ENCODE measurements around the gene PPP2R5C.

PPP2R5C gene

GRCh38 chr14:101808020-101808641, 46.6 kb downstream of the PPP2R5C start:
- Mint-ChIP-seq H3K27ac (ENCODE audit: low read depth) (peak overlapping the region; percentile 64), H3K9me3 (no peaks in the 10 kb centered on the region), H3K4me3 (no peak overlapping the region), H3K27me3 (no peaks in the 10 kb centered on the region), H3K4me1 (peaks cover 37% of the 10 kb centered on the region), H3K36me3 (ENCODE audit: insufficient read depth) (peaks cover 34% of the 10 kb centered on the region)
- ATAC-seq (replicated peaks; ENCODE audit: extremely low read depth, poor library complexity, severe bottlenecking) = no peak
- no peak for DNase-seq (ENCODE audit: low spot score in 2 of 2)

GRCh38 chr14:101808894-101809670, 47.6 kb downstream of the PPP2R5C start:
- peaks cover 45% of the 10 kb centered on the region for H3K4me1 Mint-ChIP-seq
- H3K36me3 Mint-ChIP-seq (ENCODE audit: insufficient read depth) = peaks cover 33% of the 10 kb centered on the region
- H3K27me3 Mint-ChIP-seq = no peaks in the 10 kb centered on the region
- DNase-seq (ENCODE audit: low spot score in 2 of 2) (no peak), ATAC-seq (replicated peaks; ENCODE audit: extremely low read depth, poor library complexity, severe bottlenecking) (no peak)
- H3K4me3 Mint-ChIP-seq = peak overlapping the region; percentile 88
- H3K27ac Mint-ChIP-seq (ENCODE audit: low read depth) = peak overlapping the region; percentile 98
- no peaks in the 10 kb centered on the region for H3K9me3 Mint-ChIP-seq

DNA sequence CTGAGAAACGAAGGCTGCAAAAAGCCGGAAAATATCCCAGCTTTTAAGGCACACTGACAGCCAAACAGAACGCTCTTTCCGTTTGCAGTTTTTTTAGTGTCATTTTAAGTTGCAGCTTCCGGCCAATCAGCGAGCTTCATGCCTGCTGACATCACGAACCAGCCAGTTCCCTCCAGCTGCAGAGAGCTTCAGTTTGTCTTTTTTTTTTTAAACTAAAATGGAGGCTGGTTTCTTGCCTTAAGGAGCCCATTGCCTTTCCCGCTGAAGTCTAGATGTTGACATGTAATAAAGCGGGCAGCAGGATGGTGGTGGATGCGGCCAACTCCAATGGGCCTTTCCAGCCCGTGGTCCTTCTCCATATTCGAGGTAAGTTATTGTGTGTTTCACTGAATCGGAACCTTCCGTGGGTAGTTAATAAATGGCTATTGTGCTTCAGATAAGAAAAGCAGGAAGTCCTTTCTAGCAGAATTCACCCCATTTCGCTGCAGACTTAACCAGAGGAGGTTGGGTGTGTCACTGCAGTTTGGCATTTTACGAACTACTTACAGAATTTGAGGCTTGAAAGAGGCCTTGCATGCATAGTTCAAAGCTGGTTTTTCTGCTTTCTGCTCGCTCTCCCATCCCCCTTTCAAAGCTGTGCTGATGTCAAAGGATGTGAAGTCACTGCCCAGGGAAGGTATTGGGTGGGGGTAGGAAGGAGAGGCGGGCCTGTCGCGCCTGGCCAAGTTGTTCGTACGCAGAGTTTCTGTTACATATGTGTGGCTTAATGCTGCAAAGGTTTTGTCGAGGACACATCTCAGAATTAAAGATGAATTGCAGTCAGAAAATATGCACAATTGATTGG, 48.4 kb downstream of the PPP2R5C start:
- Mint-ChIP-seq H3K4me3 (peak overlapping the region; percentile 88), H3K27ac (ENCODE audit: low read depth) (peak overlapping the region; percentile 98), H3K9me3 (no peaks in the 10 kb centered on the region), H3K27me3 (no peaks in the 10 kb centered on the region), H3K36me3 (ENCODE audit: insufficient read depth) (peaks cover 32% of the 10 kb centered on the region), H3K4me1 (peaks cover 54% of the 10 kb centered on the region)
- peak; percentile 90 for ATAC-seq (replicated peaks; ENCODE audit: extremely low read depth, poor library complexity, severe bottlenecking)
- peak; percentile 66 to 92 for DNase-seq (ENCODE audit: low spot score in 2 of 2)

DNA sequence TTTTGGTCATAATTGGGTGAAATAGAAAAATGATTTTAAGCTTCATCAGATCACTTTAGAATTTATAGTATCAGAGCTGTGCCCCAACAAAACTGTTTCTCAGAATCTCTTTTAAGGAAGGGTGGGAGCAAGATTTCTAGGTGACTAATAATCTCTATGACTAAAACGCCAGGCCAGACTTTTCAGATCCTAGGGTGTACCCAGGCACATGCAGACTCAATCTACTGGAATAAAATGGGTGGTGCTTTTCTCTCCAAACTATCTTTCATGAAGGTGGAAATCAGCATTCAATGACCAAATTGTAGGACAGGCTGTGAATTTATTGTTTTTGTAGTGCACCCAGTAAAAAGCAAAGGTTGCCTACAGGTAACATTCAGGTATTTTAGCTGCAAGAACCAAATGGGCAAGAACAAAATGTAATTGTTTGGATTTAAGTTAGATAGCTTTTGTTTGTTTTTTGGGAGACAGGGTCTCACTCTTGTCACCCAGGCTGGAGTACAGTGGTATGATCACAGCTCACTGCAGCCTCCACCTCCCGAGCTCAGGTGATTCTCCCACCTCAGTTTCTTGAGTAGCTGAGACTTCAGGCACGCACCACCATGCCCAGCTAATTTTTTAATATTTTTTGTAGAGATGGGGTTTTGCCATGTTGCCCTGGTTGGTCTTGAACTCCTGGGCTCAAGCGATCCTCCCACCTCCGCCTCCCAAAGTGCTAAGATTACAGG, 49.5 kb downstream of the PPP2R5C start:
- H3K36me3 Mint-ChIP-seq (ENCODE audit: insufficient read depth) = peaks cover 39% of the 10 kb centered on the region

GRCh38 chr14:101812071-101812470, 50.6 kb downstream of the PPP2R5C start:
- Mint-ChIP-seq H3K4me3 (peak overlapping the region; percentile 88), H3K4me1 (peaks cover 73% of the 10 kb centered on the region), H3K27ac (ENCODE audit: low read depth) (peak overlapping the region; percentile 98), H3K36me3 (ENCODE audit: insufficient read depth) (peaks cover 45% of the 10 kb centered on the region), H3K9me3 (no peaks in the 10 kb centered on the region), H3K27me3 (no peaks in the 10 kb centered on the region)
- DNase-seq (ENCODE audit: low spot score in 2 of 2) = peak in 1 of 2 donors; percentile 30
- no peak for ATAC-seq (replicated peaks; ENCODE audit: extremely low read depth, poor library complexity, severe bottlenecking)

More for the DNA sequence above, 49.5 kb downstream of the PPP2R5C start:
- peak overlapping the region; percentile 88 for H3K4me3 Mint-ChIP-seq
- H3K27ac Mint-ChIP-seq (ENCODE audit: low read depth) = peak overlapping the region; percentile 98
- ATAC-seq (replicated peaks; ENCODE audit: extremely low read depth, poor library complexity, severe bottlenecking) (no peak), DNase-seq (ENCODE audit: low spot score in 2 of 2) (no peak)
- no peaks in the 10 kb centered on the region for H3K27me3 Mint-ChIP-seq
- peaks cover 65% of the 10 kb centered on the region for H3K4me1 Mint-ChIP-seq
- H3K9me3 Mint-ChIP-seq = no peaks in the 10 kb centered on the region

- Mint-ChIP-seq H3K36me3 (ENCODE audit: insufficient read depth) (peaks cover 51% of the 10 kb centered on the region), H3K4me1 (peaks cover 79% of the 10 kb centered on the region), H3K4me3 (peak overlapping the region; percentile 88), H3K27ac (ENCODE audit: low read depth) (peak overlapping the region; percentile 98), H3K9me3 (no peaks in the 10 kb centered on the region), H3K27me3 (no peaks in the 10 kb centered on the region)
- ATAC-seq (replicated peaks; ENCODE audit: extremely low read depth, poor library complexity, severe bottlenecking) = no peak
- no peak for DNase-seq (ENCODE audit: low spot score in 2 of 2)
These were observed 51.8 kb downstream of the PPP2R5C start for GRCh38 chr14:101813171-101813759.

GRCh38 chr14:101813833-101814232, 52.3 kb downstream of the PPP2R5C start:
- Mint-ChIP-seq H3K4me3 (peak overlapping the region; percentile 88), H3K27ac (ENCODE audit: low read depth) (peak overlapping the region; percentile 98), H3K36me3 (ENCODE audit: insufficient read depth) (peaks cover 57% of the 10 kb centered on the region), H3K9me3 (no peaks in the 10 kb centered on the region), H3K4me1 (peaks cover 79% of the 10 kb centered on the region), H3K27me3 (no peaks in the 10 kb centered on the region)
- no peak for ATAC-seq (replicated peaks; ENCODE audit: extremely low read depth, poor library complexity, severe bottlenecking)
- DNase-seq (ENCODE audit: low spot score in 2 of 2) = no peak

- ATAC-seq (replicated peaks; ENCODE audit: extremely low read depth, poor library complexity, severe bottlenecking) (no peak), DNase-seq (ENCODE audit: low spot score in 2 of 2) (no peak)
- no peaks in the 10 kb centered on the region for H3K27me3 Mint-ChIP-seq
- no peaks in the 10 kb centered on the region for H3K9me3 Mint-ChIP-seq
- H3K4me1 Mint-ChIP-seq = peaks cover 80% of the 10 kb centered on the region
- peak overlapping the region; percentile 88 for H3K4me3 Mint-ChIP-seq
- H3K36me3 Mint-ChIP-seq (ENCODE audit: insufficient read depth) = peaks cover 61% of the 10 kb centered on the region
- peak overlapping the region; percentile 98 for H3K27ac Mint-ChIP-seq (ENCODE audit: low read depth)
These were observed 53.4 kb downstream of the PPP2R5C start for GRCh38 chr14:101814934-101815333.

- Mint-ChIP-seq H3K4me1 (peaks cover 77% of the 10 kb centered on the region), H3K27me3 (no peaks in the 10 kb centered on the region), H3K4me3 (peak overlapping the region; percentile 88), H3K36me3 (ENCODE audit: insufficient read depth) (peaks cover 58% of the 10 kb centered on the region), H3K27ac (ENCODE audit: low read depth) (peak overlapping the region; percentile 98), H3K9me3 (no peaks in the 10 kb centered on the region)
- ATAC-seq (replicated peaks; ENCODE audit: extremely low read depth, poor library complexity, severe bottlenecking) (peak; percentile 29), DNase-seq (ENCODE audit: low spot score in 2 of 2) (peak in 1 of 2 donors; percentile 66)
These were observed 54.5 kb downstream of the PPP2R5C start for GRCh38 chr14:101815994-101816393.

DNA sequence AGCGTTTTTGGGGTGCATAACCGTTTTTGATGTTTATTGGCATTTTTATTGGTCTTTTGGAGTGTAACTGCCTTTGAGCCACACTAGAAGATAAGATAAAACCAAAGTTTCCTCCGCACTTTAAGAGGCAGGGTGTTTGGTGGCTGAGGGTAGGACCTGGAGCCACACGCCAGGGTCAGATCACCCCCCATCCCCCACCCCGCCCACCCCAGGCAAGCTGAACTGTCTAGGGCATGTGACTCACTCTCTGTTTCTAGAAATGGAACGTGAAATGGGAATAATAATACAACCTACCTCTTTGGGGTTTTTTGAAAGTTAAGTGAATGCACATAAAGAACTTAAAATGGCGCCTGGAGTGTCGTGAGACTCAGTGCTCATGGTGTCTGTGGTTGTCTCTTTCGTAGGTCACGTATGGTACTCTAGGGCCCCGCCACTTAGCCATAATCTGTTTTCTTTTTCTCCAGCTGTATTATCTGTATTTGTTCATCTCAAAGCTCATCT, 56.0 kb downstream of the PPP2R5C start:
- H3K4me3 Mint-ChIP-seq = peak overlapping the region; percentile 81
- peaks cover 59% of the 10 kb centered on the region for H3K36me3 Mint-ChIP-seq (ENCODE audit: insufficient read depth)
- peaks cover 74% of the 10 kb centered on the region for H3K4me1 Mint-ChIP-seq
- H3K27ac Mint-ChIP-seq (ENCODE audit: low read depth) = peak overlapping the region; percentile 98
- no peaks in the 10 kb centered on the region for H3K9me3 Mint-ChIP-seq
- H3K27me3 Mint-ChIP-seq = no peaks in the 10 kb centered on the region
- peak; percentile 16 for ATAC-seq (replicated peaks; ENCODE audit: extremely low read depth, poor library complexity, severe bottlenecking)
- peak in 1 of 2 donors; percentile 50 for DNase-seq (ENCODE audit: low spot score in 2 of 2)

GRCh38 chr14:101819251-101819990, 57.9 kb downstream of the PPP2R5C start:
- H3K27me3 Mint-ChIP-seq = no peaks in the 10 kb centered on the region
- H3K4me3 Mint-ChIP-seq = peak overlapping the region; percentile 81
- ATAC-seq (replicated peaks; ENCODE audit: extremely low read depth, poor library complexity, severe bottlenecking) (peak; percentile 41), DNase-seq (ENCODE audit: low spot score in 2 of 2) (peak; percentile 67 to 89)
- peaks cover 71% of the 10 kb centered on the region for H3K4me1 Mint-ChIP-seq
- H3K36me3 Mint-ChIP-seq (ENCODE audit: insufficient read depth) = peaks cover 70% of the 10 kb centered on the region
- H3K9me3 Mint-ChIP-seq = no peaks in the 10 kb centered on the region
- H3K27ac Mint-ChIP-seq (ENCODE audit: low read depth) = peak overlapping the region; percentile 98

All from central memory CD8-positive, alpha-beta T cell (primary cell).